Pancreas (tissue), 10 donors: ENCODE data around the gene HES2. TPM values are rescaled to one million over a fixed set of nuclear protein-coding genes. Genes with fewer than 3 reads are reported as not detected.
A peak's percentile ranks its signal among the peaks of the same experiment; 100 is the strongest.
"Not testable (repeated sequence)": the region's sequence is repeated elsewhere in the genome, so short reads cannot be mapped to it uniquely, and the experiment has no call there.

Source experiments
- ATAC-seq, 4 donors: fragments of 200-7000 bp; cut with Tn5 transposase; one replicate each; pipeline versions ENCODE4 v1.8.0 to v1.9.1; 2020; ENCODE audit warnings: mild to moderate bottlenecking in 4 of 4, moderate library complexity in 4 of 4
- DNase-seq, 6 donors: peaks; one replicate each; pipeline ENCODE4 v3.0.0-alpha.2; 2020
- FAIRE-seq: peaks from 2 replicates; lab custom pipeline; 2012; peaks lifted over from hg19 to GRCh38; lab: Jason Lieb, UNC
- H3K27ac ChIP-seq, 4 donors: fragments of 200-600 bp; sonication (generic); 1 replicate in 3 of 4; 2 replicates in 1 of 4; pipeline versions ENCODE4 v1.5.0 to v1.8.0; 2020
- H3K27me3 ChIP-seq, 4 donors: fragments of 200-600 bp; one replicate each; pipeline ENCODE4 v1.8.0; 2021
- H3K36me3 ChIP-seq, 3 donors: fragments of 200-600 bp; sonication (generic) in 1 of 3; one replicate each; pipeline versions ENCODE4 v1.5.0 to v1.8.0; 2020 to 2021
- H3K4me1 ChIP-seq, 3 donors: fragments of 200-600 bp; one replicate each; pipeline ENCODE4 v1.8.0; 2021
- H3K4me3 ChIP-seq, 4 donors: fragments of 200-600 bp; sonication (generic) in 2 of 4; one replicate each; pipeline versions ENCODE4 v1.5.0 to v1.8.0; 2020 to 2021
- H3K9me3 ChIP-seq, 4 donors: fragments of 200-600 bp; one replicate each; pipeline ENCODE4 v1.8.0; 2021
- WGBS, 2 donors: extraction: QIAGEN DNeasy Blood & Tissue Kit; methylation state at CpG; one replicate each; pipeline ENCODE4 v1.1.7; 2013; 5-methylcytosine and 5-hydroxymethylcytosine counted together
- intact Hi-C, 3 donors: fragments of 100-400 bp; cut with DNase I; formaldehyde crosslinking; loops; one replicate each; pipeline versions ENCODE4 v1.11.1 to v1.14.2; 2022
- polyA plus RNA-seq, 2 donors: library from polyadenylated mRNA; stranded (reverse); fragments of 200-250 nt; gene quantifications; one replicate each; pipeline ENCODE4 v1.2.3, GENCODE V29; 2013
- total RNA-seq, 6 donors: library from RNA; stranded (reverse); fragmentation: NEBNext Ultra II Directional in 4 of 6; extraction: Animal tissue kit (Norgen Biotek cat#: 25700) in 4 of 6; gene quantifications; one replicate each; pipeline versions ENCODE4 v1.2.1 to v1.2.4, GENCODE V29; 2021 to 2023
- TF ChIP-seq, protein P1 (sequence below), 4 donors: fragments of 200-600 bp; sonication (generic) in 3 of 4; IDR thresholded peaks; one replicate each; pipeline versions ENCODE4 v1.5.0 to v1.8.0; 2021; ENCODE audit warnings: antibody characterized with exemption in 4 of 4
- donor health status: healthy with polysubstance abuse.
- donor health status: DM: no; HTN: no; CAD: no; lungs with moderate emphysema.
- donor health status: DM: no; HTN: no; CAD: no.
- donor health status: control.
- donor health status: control.
- donor health status: Bipolar disorder and iron deficiency.
- donor health status: DM: yes; HTN: yes; CAD: no.
- donor health status: DM: no; HTN: no; CAD: no.
- donor health status: DM: no; HTN: no; CAD: no.
- donor health status: DM: yes; HTN: yes; CAD: no.

Gene HES2
- total and polyA plus RNA-seq, 8 donors: 0.03 to 0.31 (median 0.09) TPM; not detected in 5

DNA sequence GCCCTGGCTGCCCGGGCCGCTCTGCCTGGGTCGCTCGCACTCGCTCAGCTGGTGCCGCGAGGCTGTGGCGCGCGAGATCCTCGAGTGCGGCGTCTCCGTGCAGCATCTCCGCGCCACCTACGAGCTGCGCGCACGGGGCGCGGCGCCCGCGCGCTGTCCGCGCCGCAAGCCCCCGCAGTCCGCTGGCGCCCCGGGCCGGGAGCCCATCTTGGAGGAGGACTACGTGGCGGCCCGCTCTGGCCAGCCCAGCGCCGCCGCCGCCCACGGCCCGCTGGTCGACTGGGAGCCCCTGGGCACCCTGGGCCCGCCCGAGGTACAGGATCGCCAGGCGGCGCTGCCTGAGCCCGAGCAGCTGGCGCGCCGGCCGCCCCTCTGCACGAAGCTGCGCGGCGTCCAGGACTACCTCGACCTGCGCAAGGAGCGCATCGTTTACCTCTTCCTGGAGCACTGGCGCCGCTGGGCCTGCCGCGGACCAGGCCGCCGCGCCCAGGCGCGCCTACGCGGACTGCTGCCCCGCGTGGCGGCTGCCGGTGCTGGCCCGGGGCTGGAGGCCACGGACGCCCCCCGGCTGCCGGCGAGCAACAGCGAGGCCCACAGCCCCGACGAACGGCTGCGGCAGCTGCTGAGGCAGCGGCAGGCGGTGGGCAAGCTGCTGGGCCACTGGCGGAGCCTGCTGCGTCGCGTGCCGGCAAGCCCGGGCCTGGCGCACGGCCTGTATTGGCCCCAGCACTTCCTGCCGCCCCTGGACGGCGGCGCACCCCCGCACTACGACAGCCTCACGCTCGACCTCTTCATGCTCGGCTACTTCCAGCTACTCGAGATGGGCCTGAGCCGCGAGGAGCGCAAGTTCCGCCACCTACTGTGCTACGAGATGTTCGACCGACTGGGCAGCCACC, 35.4 kb upstream of the HES2 start:
- TF ChIP-seq, protein P1, sequence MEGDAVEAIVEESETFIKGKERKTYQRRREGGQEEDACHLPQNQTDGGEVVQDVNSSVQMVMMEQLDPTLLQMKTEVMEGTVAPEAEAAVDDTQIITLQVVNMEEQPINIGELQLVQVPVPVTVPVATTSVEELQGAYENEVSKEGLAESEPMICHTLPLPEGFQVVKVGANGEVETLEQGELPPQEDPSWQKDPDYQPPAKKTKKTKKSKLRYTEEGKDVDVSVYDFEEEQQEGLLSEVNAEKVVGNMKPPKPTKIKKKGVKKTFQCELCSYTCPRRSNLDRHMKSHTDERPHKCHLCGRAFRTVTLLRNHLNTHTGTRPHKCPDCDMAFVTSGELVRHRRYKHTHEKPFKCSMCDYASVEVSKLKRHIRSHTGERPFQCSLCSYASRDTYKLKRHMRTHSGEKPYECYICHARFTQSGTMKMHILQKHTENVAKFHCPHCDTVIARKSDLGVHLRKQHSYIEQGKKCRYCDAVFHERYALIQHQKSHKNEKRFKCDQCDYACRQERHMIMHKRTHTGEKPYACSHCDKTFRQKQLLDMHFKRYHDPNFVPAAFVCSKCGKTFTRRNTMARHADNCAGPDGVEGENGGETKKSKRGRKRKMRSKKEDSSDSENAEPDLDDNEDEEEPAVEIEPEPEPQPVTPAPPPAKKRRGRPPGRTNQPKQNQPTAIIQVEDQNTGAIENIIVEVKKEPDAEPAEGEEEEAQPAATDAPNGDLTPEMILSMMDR (IDR thresholded peaks at IDR 0.05): no peak
- no peak for FAIRE-seq
- no peak overlapping the region for H3K4me3 ChIP-seq
- H3K36me3 ChIP-seq: no peaks in the 10 kb centered on the region
- no peaks in the 10 kb centered on the region for H3K4me1 ChIP-seq
- H3K27me3 ChIP-seq: peaks cover 0 to 10% (median 0%) of the 10 kb centered on the region in 4 donors
- no peaks in the 10 kb centered on the region for H3K9me3 ChIP-seq
- 12 to 17% methylated on average over 94 to 115 of the region's 115 CpGs for WGBS, 2 donors
- ATAC-seq: peak in 1 of 4 donors; percentile 50
- intact Hi-C loops: no loop called here
- DNase-seq: peak in 2 of 6 donors; percentile 22 to 59
- no peak overlapping the region for H3K27ac ChIP-seq

DNA sequence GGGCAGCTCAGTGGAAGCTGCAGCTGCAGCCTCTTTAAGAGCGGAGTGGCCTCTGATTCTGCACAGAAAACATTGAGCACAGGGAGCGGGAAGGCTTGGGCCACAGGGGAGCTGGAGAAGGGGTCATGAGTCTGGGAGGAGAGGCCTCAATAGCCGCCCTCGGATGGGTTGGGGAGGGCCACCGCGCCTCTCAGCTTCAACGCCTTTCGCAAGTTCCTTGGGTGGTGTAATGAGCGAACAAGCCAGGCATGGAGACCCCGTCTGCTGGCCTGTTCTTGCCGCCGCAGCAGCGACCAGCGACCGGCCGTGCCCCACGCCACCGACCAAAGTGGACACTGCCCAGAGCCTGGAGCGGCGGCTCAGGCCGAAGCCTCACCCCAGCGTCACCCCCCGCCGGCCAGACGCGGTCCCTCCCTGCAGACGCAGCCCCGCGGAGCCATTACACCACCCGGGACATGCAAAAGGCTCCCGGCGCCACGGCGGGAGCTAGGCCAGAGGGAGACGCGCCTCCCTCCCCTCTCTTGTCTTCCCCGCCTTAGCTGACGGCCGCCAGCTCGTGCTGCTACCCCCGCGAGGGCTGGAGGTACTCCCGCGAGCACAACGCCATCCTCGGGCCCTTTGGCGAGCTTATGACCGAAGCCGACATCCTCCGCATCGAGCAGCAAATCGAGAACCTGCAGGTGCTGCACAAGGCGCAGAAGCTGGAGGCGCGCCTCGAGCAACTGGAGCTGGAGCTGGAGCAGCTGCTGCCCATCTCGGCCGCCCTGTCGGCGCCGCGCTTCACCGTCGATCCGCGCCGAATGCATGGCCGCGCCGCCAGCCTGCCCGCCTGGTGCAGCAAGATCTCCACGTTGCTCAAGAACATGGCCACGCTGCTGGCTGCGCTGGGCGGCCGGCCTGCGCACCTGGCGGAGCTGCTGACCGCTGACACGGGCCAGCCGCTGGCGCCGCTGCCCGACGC, 34.5 kb upstream of the HES2 start:
- WGBS, 2 donors: 25% methylated on average over 63 to 85 of the region's 85 CpGs
- H3K27ac ChIP-seq, H3K36me3 ChIP-seq, H3K9me3 ChIP-seq, intact Hi-C loops, H3K4me3 ChIP-seq, ATAC-seq, FAIRE-seq, H3K4me1 ChIP-seq, H3K27me3 ChIP-seq: not testable (repeated sequence)
- DNase-seq: peak in 1 of 6 donors; percentile 52

DNA sequence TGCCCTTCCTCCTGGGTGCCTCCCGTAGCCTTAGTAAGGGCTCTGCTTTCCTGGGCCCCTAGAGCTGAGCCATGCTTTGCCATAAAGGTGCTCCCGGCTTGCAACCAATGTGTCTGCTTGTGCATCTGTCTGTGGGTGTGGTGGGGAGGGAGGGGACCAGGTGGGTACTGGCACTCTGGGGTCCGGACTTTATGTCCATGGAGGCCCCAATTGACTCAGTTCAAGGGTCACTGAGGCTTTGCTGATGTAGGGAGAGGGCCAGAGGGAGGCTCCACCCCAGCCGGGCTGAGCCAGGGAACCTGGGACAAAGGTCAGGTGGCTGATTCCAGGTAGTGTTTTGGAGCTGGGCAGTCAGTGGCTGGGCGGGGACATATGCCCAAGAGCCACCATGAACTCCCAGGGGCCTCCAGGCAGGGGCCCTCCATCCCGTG, 31.2 kb upstream of the HES2 start:
- H3K27ac ChIP-seq: no peak overlapping the region
- H3K4me3 ChIP-seq: no peak overlapping the region
- ATAC-seq (peak; percentile 52 to 73 (median 64)), FAIRE-seq (no peak), DNase-seq (peak in 1 of 6 donors; percentile 36)
- WGBS, 2 donors: 44 to 49% methylated on average over 6 of the region's 6 CpGs
- H3K27me3 ChIP-seq: peaks cover 0 to 10% (median 0%) of the 10 kb centered on the region in 4 donors
- TF ChIP-seq, protein P1 (IDR thresholded peaks at IDR 0.05): no peak
- no peaks in the 10 kb centered on the region for H3K9me3 ChIP-seq
- no peaks in the 10 kb centered on the region for H3K36me3 ChIP-seq
- intact Hi-C loops: no loop called here
- peaks cover 0 to 3% (median 0%) of the 10 kb centered on the region in 3 donors for H3K4me1 ChIP-seq

DNA sequence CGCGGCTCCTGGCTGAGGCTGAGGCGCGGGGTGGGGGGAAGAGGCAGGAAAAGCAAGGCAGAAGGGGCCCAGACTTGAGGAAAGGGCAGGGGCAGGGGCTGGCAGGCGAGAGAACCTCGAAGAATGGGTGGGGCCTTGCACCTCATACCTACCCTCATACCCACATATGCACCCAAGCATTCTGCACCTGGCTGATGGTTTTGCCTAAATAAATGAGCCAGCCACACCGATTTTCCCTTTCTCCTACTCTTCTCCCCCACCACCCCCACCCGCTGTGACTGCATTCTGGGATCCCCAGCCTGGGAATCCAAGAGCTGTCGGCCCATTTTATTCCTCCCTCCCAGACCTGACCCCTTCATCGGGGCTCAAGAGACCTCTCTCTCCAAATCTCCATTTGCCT, 30.8 kb upstream of the HES2 start:
- intact Hi-C loops, H3K4me1 ChIP-seq, H3K27me3 ChIP-seq, H3K36me3 ChIP-seq, FAIRE-seq, H3K9me3 ChIP-seq, H3K4me3 ChIP-seq, DNase-seq, H3K27ac ChIP-seq, ATAC-seq: not testable (repeated sequence)
- 72 to 89% methylated on average over 10 of the region's 10 CpGs for WGBS, 2 donors

DNA sequence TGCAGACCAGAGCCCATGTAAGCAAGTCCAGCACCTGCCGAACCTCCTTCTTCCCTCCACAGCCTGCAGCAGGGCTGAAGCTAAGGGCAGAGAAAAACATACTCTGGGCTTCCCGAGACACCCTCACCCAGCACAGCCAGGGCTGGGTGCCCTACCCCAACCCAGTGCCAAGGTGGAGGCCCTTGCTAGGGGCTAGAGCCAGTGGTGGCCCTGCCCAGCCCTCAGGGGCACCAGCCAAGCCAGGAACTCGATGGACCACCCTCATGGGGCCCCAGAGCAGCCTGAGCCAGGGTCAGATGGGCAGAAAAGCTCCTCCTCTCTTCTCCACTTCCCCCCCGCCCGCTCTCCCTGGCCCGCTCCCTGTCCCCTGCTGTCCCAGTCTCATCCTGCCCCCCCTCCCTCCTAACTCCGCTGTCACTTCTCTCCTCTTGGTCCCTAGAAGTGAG, 30.3 kb upstream of the HES2 start:
- Histone ChIP-seq H3K27ac (no peak overlapping the region), H3K36me3 (no peaks in the 10 kb centered on the region), H3K4me1 (peaks cover 0 to 3% (median 0%) of the 10 kb centered on the region in 3 donors), H3K4me3 (no peak overlapping the region), H3K9me3 (no peaks in the 10 kb centered on the region), H3K27me3 (peaks cover 0 to 10% (median 0%) of the 10 kb centered on the region in 4 donors)
- intact Hi-C loops: no loop called here
- ATAC-seq (no peak), DNase-seq (no peak), FAIRE-seq (no peak)
- WGBS, 2 donors: 79 to 92% methylated on average over 7 of the region's 7 CpGs
- TF ChIP-seq, protein P1 (IDR thresholded peaks at IDR 0.05): no peak
